PC-9 (cell line): ENCODE measurements around the gene FAM120B. TPM values are rescaled to one million over a fixed set of nuclear protein-coding genes. Genes with fewer than 3 reads are reported as not detected.

Experiments used
- BruUV-seq: library from RNA; stranded (reverse); fragments of 400-500 nt; replicated peaks from 2 replicates; lab custom pipeline; 2021; lab: Mats Ljungman, UMichigan
- CTCF ChIA-PET: fragments of 300-600 bp; sonication (Branson Sonifier 250); formaldehyde crosslinking; loops from one replicate; lab custom pipeline; 2022; ENCODE audit warnings: antibody characterized with exemption; lab: Charles Lee
- POLR2A ChIA-PET: fragments of 300-600 bp; sonication (Branson Sonifier 250); formaldehyde crosslinking; loops from one replicate; lab custom pipeline; 2022; ENCODE audit warnings: antibody characterized with exemption; ENCODE audit not compliant: unreplicated experiment; lab: Charles Lee
- DNase-seq, 2 experiments: peaks; one replicate each; pipeline versions ENCODE4 v3.0.0 to v3.0.0-alpha.2; 2015 to 2022; ENCODE audit warnings: mixed read lengths in 1 of 2
- H2AFZ ChIP-seq: fragments of 200-600 bp; sonication (generic); 2 replicates; pipeline ENCODE4 v1.8.1; 2017; ENCODE audit warnings: antibody characterized with exemption
- H3F3A ChIP-seq: fragments of 200-600 bp; sonication (generic); 2 replicates; pipeline ENCODE4 v1.8.1; 2017; ENCODE audit warnings: antibody characterized with exemption, mild to moderate bottlenecking, low read depth; ENCODE audit not compliant: insufficient read depth
- H3K27ac ChIP-seq: fragments of 200-600 bp; sonication (generic); 2 replicates; pipeline ENCODE4 v1.6.1; 2016; ENCODE audit warnings: mixed run types
- H3K27me3 ChIP-seq: fragments of 200-600 bp; sonication (generic); 2 replicates; pipeline ENCODE4 v1.6.1; 2016; ENCODE audit warnings: low read depth, mixed run types; ENCODE audit not compliant: insufficient read depth
- H3K36me3 ChIP-seq: fragments of 200-600 bp; sonication (generic); 2 replicates; pipeline ENCODE4 v1.6.1; 2016; ENCODE audit warnings: low read depth, mixed run types
- H3K4me1 ChIP-seq: fragments of 200-600 bp; sonication (generic); replicated peaks from 2 replicates; pipeline ENCODE4 v1.6.1; 2016; ENCODE audit warnings: mixed run types; ENCODE audit not compliant: insufficient read depth
- H3K4me2 ChIP-seq: fragments of 200-600 bp; sonication (generic); 2 replicates; pipeline ENCODE4 v1.6.1; 2017; ENCODE audit warnings: mixed run types
- H3K4me3 ChIP-seq: fragments of 200-600 bp; sonication (generic); 2 replicates; pipeline ENCODE4 v1.6.1; 2016; ENCODE audit warnings: mixed run types
- H3K79me2 ChIP-seq: fragments of 200-600 bp; sonication (generic); 2 replicates; pipeline ENCODE4 v1.6.1; 2017; ENCODE audit warnings: low read depth, mixed run types
- H3K9me2 ChIP-seq: fragments of 200-600 bp; sonication (generic); 2 replicates; pipeline ENCODE4 v1.8.1; 2017; ENCODE audit warnings: mild to moderate bottlenecking; ENCODE audit not compliant: insufficient read depth
- H3K9me3 ChIP-seq: fragments of 200-600 bp; sonication (generic); 2 replicates; pipeline ENCODE4 v1.8.1; 2016; ENCODE audit warnings: low read depth; ENCODE audit not compliant: insufficient read depth
- H4K20me1 ChIP-seq: fragments of 200-600 bp; sonication (generic); 2 replicates; pipeline ENCODE4 v1.8.1; 2017; ENCODE audit not compliant: insufficient read depth
- EZH2 ChIP-seq: fragments of 200-600 bp; sonication (generic); IDR thresholded peaks from 2 replicates; pipeline ENCODE4 v1.8.0; 2017; ENCODE audit warnings: antibody characterized with exemption, low read depth
- intact Hi-C: fragments of 100-400 bp; cut with micrococcal nuclease; formaldehyde crosslinking; loops from one replicate; pipeline ENCODE4 v1.10.0; 2022; ENCODE audit not compliant: unreplicated experiment
- total RNA-seq: library from RNA; stranded (reverse); gene quantifications from 2 replicates; pipeline ENCODE4 v1.2.3, GENCODE V29; 2021
- TF ChIP-seq, protein P1 (sequence below): fragments of 200-600 bp; sonication (generic); conservative IDR thresholded peaks from 2 replicates; pipeline ENCODE4 v1.6.1; 2017; ENCODE audit warnings: mixed run types, antibody characterized with exemption, mild to moderate bottlenecking, moderate library complexity

The FAM120B gene
- total RNA-seq, 1 experiment from 2014 or later: 14.3 TPM

DNA sequence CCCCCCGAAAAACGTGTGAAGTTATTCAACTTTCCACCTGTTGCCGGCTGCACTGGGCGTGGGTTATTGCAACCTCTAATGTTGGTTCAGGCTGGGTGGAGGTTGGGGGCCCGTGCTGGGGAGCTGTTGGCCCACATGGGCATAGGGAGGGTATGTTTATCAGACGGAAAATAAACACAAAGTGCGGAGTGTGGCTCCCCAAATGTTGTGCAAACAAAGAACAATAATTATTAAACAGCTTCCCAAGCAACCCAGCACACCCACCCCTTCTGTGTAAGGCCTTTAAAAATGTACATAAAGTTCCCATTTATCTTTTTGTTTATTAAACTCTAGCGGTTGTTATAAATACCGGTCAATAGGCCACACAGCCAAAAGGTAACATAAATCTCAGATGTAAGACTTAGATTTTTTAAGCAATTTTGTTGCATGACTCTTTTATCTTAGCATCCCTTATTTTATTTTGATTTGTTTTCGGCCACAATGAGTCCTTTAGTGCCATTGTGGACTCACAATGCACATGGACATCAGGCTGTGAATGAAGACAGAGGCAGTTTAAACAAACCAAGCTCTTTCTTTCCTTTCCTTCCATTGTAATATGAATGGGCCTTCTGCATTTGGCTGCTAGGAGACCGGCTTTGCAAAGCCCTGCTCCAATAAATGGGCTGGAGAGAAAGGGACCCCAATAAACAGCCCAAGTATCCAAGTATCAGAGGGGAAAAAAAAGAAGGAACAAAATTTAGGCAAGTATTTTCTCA is 8.8 kb upstream of the FAM120B start:
- Histone ChIP-seq H3K27me3 (peaks cover 37% of the 10 kb centered on the region), H3K27ac (no peak overlapping the region), H3K36me3 (no peaks in the 10 kb centered on the region), H3K4me2 (no peak overlapping the region), H3K79me2 (no peaks in the 10 kb centered on the region), H3K4me1 (no peaks in the 10 kb centered on the region), H3F3A (no peaks in the 10 kb centered on the region), H4K20me1 (no peaks in the 10 kb centered on the region), H3K4me3 (no peak overlapping the region), H2AFZ (no peak overlapping the region), H3K9me3 (no peaks in the 10 kb centered on the region), H3K9me2 (no peaks in the 10 kb centered on the region)
- intact Hi-C loops: no loop called here
- CTCF ChIA-PET: no interaction called here
- no peak for TF ChIP-seq EZH2
- TF ChIP-seq, protein P1, sequence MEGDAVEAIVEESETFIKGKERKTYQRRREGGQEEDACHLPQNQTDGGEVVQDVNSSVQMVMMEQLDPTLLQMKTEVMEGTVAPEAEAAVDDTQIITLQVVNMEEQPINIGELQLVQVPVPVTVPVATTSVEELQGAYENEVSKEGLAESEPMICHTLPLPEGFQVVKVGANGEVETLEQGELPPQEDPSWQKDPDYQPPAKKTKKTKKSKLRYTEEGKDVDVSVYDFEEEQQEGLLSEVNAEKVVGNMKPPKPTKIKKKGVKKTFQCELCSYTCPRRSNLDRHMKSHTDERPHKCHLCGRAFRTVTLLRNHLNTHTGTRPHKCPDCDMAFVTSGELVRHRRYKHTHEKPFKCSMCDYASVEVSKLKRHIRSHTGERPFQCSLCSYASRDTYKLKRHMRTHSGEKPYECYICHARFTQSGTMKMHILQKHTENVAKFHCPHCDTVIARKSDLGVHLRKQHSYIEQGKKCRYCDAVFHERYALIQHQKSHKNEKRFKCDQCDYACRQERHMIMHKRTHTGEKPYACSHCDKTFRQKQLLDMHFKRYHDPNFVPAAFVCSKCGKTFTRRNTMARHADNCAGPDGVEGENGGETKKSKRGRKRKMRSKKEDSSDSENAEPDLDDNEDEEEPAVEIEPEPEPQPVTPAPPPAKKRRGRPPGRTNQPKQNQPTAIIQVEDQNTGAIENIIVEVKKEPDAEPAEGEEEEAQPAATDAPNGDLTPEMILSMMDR: no peak
- no peak for DNase-seq
- no TSS peak for BruUV-seq
- POLR2A ChIA-PET: no interaction called here

DNA sequence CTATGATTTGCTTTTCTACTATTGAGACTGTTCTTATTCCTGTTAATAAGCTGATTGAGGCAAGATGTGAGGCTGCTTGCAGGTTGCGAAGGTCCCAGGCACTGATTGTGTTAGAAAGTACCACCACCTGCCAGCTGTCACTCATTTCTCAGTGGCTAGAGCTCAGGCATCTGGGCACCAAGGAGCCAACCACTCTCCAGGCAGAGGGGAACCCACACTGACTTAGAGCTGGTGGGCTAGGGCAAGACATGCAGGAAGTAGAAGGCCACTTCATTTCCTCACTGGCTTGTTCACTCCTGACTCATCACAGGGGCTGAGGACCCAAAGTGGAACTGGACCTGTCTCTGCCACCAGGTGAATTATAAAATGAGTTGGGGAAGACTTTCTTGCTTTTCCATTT is 7.9 kb upstream of the FAM120B start:
- no peaks in the 10 kb centered on the region for H3K9me2 ChIP-seq
- H2AFZ ChIP-seq: no peak overlapping the region
- CTCF ChIA-PET: no interaction called here
- no peaks in the 10 kb centered on the region for H3K9me3 ChIP-seq
- H4K20me1 ChIP-seq: no peaks in the 10 kb centered on the region
- no peak for DNase-seq
- H3F3A ChIP-seq: no peaks in the 10 kb centered on the region
- no peaks in the 10 kb centered on the region for H3K4me1 ChIP-seq
- TF ChIP-seq, protein P1: no peak
- TF ChIP-seq EZH2: no peak
- POLR2A ChIA-PET: no interaction called here
- no peak overlapping the region for H3K27ac ChIP-seq
- no peak overlapping the region for H3K4me3 ChIP-seq
- no peak overlapping the region for H3K4me2 ChIP-seq
- no peaks in the 10 kb centered on the region for H3K79me2 ChIP-seq
- peaks cover 28% of the 10 kb centered on the region for H3K27me3 ChIP-seq
- no peaks in the 10 kb centered on the region for H3K36me3 ChIP-seq
- intact Hi-C loops: no loop called here
- BruUV-seq: no TSS peak

DNA sequence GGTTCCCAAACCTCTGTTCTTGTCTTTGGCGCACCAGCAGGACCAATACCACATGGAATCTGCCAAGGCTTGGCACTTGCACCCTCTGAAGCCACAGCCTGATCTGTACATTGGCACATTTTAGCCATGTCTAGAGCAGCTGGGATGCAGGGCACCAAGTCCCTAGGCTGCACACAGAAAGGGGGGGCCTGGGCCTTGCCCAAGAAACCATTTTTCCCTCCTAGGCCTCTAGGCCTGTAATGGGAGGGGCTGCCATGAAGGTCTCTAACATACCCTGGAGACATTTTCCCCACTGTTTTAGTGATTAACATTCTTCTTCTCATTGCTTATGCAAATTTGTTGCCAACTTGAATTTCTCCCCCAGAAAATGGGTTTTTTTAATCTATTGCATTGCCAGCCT is 5.4 kb upstream of the FAM120B start:
- TF ChIP-seq EZH2: no peak
- TF ChIP-seq, protein P1: no peak
- CTCF ChIA-PET: no interaction called here
- Histone ChIP-seq H3K4me2 (no peak overlapping the region), H3F3A (no peaks in the 10 kb centered on the region), H3K27ac (no peak overlapping the region), H3K4me1 (peaks cover 7% of the 10 kb centered on the region; the same call in 1 of the 2 replicates), H3K4me3 (no peak overlapping the region), H4K20me1 (no peaks in the 10 kb centered on the region), H3K9me3 (no peaks in the 10 kb centered on the region), H2AFZ (no peak overlapping the region), H3K9me2 (no peaks in the 10 kb centered on the region), H3K27me3 (peaks cover 4% of the 10 kb centered on the region; the same call in 1 of the 2 replicates), H3K36me3 (no peaks in the 10 kb centered on the region), H3K79me2 (no peaks in the 10 kb centered on the region)
- DNase-seq: no peak
- POLR2A ChIA-PET: no interaction called here
- intact Hi-C loops: no loop called here
- no TSS peak for BruUV-seq
